GM12878 (cell line): ENCODE measurements around the gene COX7C.

Experiments
- ASH2L ChIP-seq: fragments of 300-600, 200-600 bp; sonication (generic); IDR thresholded peaks from 2 replicates; pipeline ENCODE4 v1.6.1; 2017; ENCODE audit warnings: low read depth, mild to moderate bottlenecking, borderline replicate concordance
- ATF2 ChIP-seq: IDR thresholded peaks from 2 replicates; pipeline ENCODE4 v1.6.1; 2012; ENCODE audit warnings: low read length, inconsistent platforms
- CTCF ChIP-seq, 3 experiments: IDR thresholded peaks in 2 of 3; conservative IDR thresholded peaks in 1 of 3; 2 replicates each; pipeline ENCODE4 v1.5.1; 2011; ENCODE audit warnings: low read depth in 3 of 3, low read length in 3 of 3, mild to moderate bottlenecking in 3 of 3, control low read depth in 2 of 3, moderate library complexity in 2 of 3, inconsistent platforms in 1 of 3, mixed read lengths in 1 of 3; ENCODE audit not compliant: control insufficient read depth in 2 of 3, insufficient read depth in 1 of 3; ENCODE audit errors: extremely low read depth in 1 of 3
- KDM1A ChIP-seq: fragments of 200-600 bp; sonication (generic); IDR thresholded peaks from 2 replicates; pipeline ENCODE4 v1.6.1; 2016; ENCODE audit warnings: borderline replicate concordance
- POLR2A ChIP-seq: IDR thresholded peaks from 2 replicates; pipeline ENCODE4 v1.6.1; 2011; ENCODE audit warnings: low read depth, mild to moderate bottlenecking, low read length

- TF ChIP-seq POLR2A (no peak), ATF2 (no peak), KDM1A (no peak), CTCF (IDR thresholded peaks at IDR 0.05 in 2 of 3, conservative IDR thresholded peaks at IDR 0.05 in 1 of 3; ENCODE audit: control insufficient read depth in 2 of 3, extremely low read depth in 1 of 3, insufficient read depth in 1 of 3, low read depth in 3 of 3, low read length in 3 of 3) (no peak), ASH2L (no peak)
These were observed 7.4 kb downstream of the COX7C start for GRCh38 chr5:86625148-86625547.
